BLaER1 treated with 17β-estradiol and CSF1 and Interleukin-3, amounts not matched to agents 10 nM and 100 nM (cell line): ENCODE measurements around the gene ZNF391.
A peak's percentile ranks its signal among the peaks of the same experiment; 100 is the strongest.

Experiments
- H3K27ac ChIP-seq, 11 experiments: shearing (Covaris generic); formaldehyde crosslinking; 2 replicates each; pipeline ENCODE4 v1.8.1; 2022
- H3K27me3 ChIP-seq, 11 experiments: shearing (Covaris generic); formaldehyde crosslinking; 2 replicates each; pipeline ENCODE4 v1.8.1; 2022
- H3K36me3 ChIP-seq, 11 experiments: shearing (Covaris generic); formaldehyde crosslinking; 2 replicates each; pipeline ENCODE4 v1.8.1; 2022
- H3K4me1 ChIP-seq, 10 experiments: shearing (Covaris generic); formaldehyde crosslinking; 2 replicates each; pipeline ENCODE4 v1.8.1; 2022
- H3K4me2 ChIP-seq, 11 experiments: shearing (Covaris generic); formaldehyde crosslinking; 2 replicates each; pipeline ENCODE4 v1.8.1; 2022
- H3K4me3 ChIP-seq, 10 experiments: shearing (Covaris generic); formaldehyde crosslinking; 2 replicates each; pipeline ENCODE4 v1.8.1; 2022
- H3K9ac ChIP-seq, 11 experiments: shearing (Covaris generic); formaldehyde crosslinking; 2 replicates each; pipeline ENCODE4 v1.8.1; 2022
- H3K9me3 ChIP-seq, 11 experiments: shearing (Covaris generic); formaldehyde crosslinking; replicated peaks in 1 of 11; 2 replicates each; pipeline ENCODE4 v1.8.1; 2022
- H4K20me1 ChIP-seq, 11 experiments: shearing (Covaris generic); formaldehyde crosslinking; 2 replicates each; pipeline ENCODE4 v1.8.1; 2022
- Cebpa-rat ChIP-seq, 11 experiments: shearing (Covaris generic); IDR thresholded peaks; 2 replicates each; pipeline ENCODE4 v1.8.1; 2022

ZNF391 gene

DNA sequence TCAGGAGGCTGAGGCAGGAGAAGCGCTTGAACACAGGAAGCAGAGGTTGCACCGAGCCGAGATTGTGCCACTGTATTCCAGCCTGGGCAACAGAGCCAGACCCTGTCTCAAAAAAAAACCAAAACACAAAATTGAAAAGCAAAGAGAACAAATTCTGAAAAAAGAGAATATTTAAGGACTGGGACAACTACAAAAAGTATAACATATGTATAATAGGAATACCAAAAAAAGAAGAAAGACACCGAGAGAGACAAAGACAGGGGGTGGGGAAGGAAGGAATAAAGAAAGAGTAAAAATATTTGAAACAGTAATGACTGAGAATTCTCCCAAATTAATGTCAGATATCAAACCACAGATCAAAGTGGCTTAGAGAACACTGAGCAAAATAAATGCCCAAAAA is 5.5 kb upstream of the ZNF391 start:
- peaks cover 32 to 44% (median 40%) of the 10 kb centered on the region in 11 experiments for H3K9me3 ChIP-seq
- H3K36me3 ChIP-seq: no peaks in the 10 kb centered on the region
- no peak overlapping the region for H3K4me2 ChIP-seq
- no peak overlapping the region for H3K4me3 ChIP-seq
- H3K27me3 ChIP-seq: no peaks in the 10 kb centered on the region
- H3K27ac ChIP-seq: no peak overlapping the region
- no peak for TF ChIP-seq Cebpa-rat (IDR thresholded peaks at IDR 0.05)
- H3K4me1 ChIP-seq: peaks cover 0 to 5% (median 0%) of the 10 kb centered on the region in 10 experiments; a peak in 1 of 20 replicates
- no peaks in the 10 kb centered on the region for H4K20me1 ChIP-seq
- H3K9ac ChIP-seq: no peak overlapping the region

DNA sequence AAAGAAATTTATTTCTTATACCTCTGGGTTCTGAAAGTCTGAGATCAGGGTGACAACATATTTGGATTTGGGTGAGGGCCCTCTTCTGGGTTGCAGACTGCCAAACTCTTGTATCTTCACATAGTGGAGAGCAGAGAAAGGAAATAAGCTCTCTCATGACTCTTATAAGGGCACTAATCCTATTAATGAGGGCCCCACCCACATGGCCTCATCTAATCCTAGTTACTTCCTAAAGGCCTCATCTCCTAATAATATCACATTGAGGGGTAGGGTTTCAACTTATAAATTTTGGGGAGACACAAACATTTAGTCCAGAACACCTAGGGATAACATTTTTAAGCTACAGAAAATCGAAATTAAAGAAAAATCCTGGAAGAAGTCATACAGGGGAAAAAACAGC is 5.1 kb upstream of the ZNF391 start:
- H3K4me1 ChIP-seq: peaks cover 0 to 5% (median 0%) of the 10 kb centered on the region in 10 experiments; a peak in 1 of 20 replicates
- H4K20me1 ChIP-seq: no peaks in the 10 kb centered on the region
- no peaks in the 10 kb centered on the region for H3K27me3 ChIP-seq
- no peak overlapping the region for H3K4me2 ChIP-seq
- no peaks in the 10 kb centered on the region for H3K36me3 ChIP-seq
- TF ChIP-seq Cebpa-rat (IDR thresholded peaks at IDR 0.05): no peak
- peaks cover 32 to 46% (median 43%) of the 10 kb centered on the region in 11 experiments for H3K9me3 ChIP-seq
- H3K27ac ChIP-seq: no peak overlapping the region
- H3K9ac ChIP-seq: no peak overlapping the region
- H3K4me3 ChIP-seq: no peak overlapping the region

GRCh38 chr6:27392623-27393022 is 4.1 kb downstream of the ZNF391 start:
- no peak overlapping the region for H3K27ac ChIP-seq
- no peak overlapping the region for H3K9ac ChIP-seq
- H3K4me1 ChIP-seq: peaks cover 0 to 5% (median 0%) of the 10 kb centered on the region in 10 experiments; a peak in 3 of 20 replicates
- H3K36me3 ChIP-seq: peaks cover 0 to 10% (median 4%) of the 10 kb centered on the region in 11 experiments; a peak in 6 of 22 replicates
- H3K4me3 ChIP-seq: no peak overlapping the region
- peaks cover 19 to 43% (median 34%) of the 10 kb centered on the region in 11 experiments; a peak in 21 of 22 replicates for H3K9me3 ChIP-seq
- no peak overlapping the region for H3K4me2 ChIP-seq
- TF ChIP-seq Cebpa-rat (IDR thresholded peaks at IDR 0.05): no peak
- H3K27me3 ChIP-seq: no peaks in the 10 kb centered on the region
- H4K20me1 ChIP-seq: no peaks in the 10 kb centered on the region

- H4K20me1 ChIP-seq: no peaks in the 10 kb centered on the region
- H3K9ac ChIP-seq: no peak overlapping the region
- H3K27me3 ChIP-seq: no peaks in the 10 kb centered on the region
- peaks cover 0 to 5% (median 0%) of the 10 kb centered on the region in 10 experiments; a peak in 2 of 20 replicates for H3K4me1 ChIP-seq
- no peak overlapping the region for H3K4me2 ChIP-seq
- peaks cover 0 to 18% (median 10%) of the 10 kb centered on the region in 11 experiments; a peak in 19 of 22 replicates for H3K36me3 ChIP-seq
- no peak overlapping the region for H3K27ac ChIP-seq
- no peak for TF ChIP-seq Cebpa-rat (IDR thresholded peaks at IDR 0.05)
- peaks cover 30 to 50% (median 41%) of the 10 kb centered on the region in 11 experiments for H3K9me3 ChIP-seq
- H3K4me3 ChIP-seq: no peak overlapping the region
Observed at GRCh38 chr6:27394073-27394472, 5.5 kb downstream of the ZNF391 start.

DNA sequence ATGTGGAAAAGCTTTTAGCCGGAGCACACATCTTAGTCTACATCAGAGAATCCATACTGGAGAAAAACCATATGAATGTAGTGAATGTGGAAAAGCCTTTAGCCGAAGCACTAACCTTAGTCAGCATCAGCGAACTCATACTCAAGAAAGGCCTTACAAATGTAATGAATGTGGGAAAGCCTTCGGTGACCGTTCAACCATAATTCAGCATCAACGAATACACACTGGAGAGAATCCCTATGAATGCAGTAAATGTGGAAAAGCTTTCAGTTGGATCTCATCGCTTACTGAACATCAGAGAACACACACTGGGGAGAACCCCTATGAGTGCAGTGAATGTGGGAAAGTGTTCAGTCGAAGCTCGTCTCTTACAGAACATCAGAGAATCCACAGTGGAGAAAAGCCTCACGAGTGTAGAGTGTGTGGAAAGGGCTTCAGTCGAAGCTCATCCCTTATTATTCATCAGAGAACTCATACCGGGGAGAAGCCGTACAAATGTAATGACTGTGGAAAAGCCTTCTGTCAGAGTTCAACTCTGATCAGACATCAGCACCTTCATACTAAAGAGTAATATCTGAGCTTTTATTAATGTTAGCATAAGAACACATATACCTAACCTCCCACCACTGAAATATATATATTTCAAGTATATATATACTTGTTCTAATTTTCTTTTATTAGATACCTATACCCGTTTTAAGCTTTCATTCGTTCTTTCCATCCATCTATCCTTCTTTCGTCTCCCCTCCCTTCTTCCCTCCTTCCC is 12.5 kb downstream of the ZNF391 start:
- Histone ChIP-seq H3K4me1 (0 out of 20 replicates have a peak, but pooled peaks cover 0 to under 1% (median 0%) of the 10 kb centered on the region in 10 experiments), H4K20me1 (no peaks in the 10 kb centered on the region), H3K9ac (no peak overlapping the region), H3K27me3 (no peaks in the 10 kb centered on the region), H3K4me3 (no peak overlapping the region), H3K36me3 (peaks cover 29 to 56% (median 44%) of the 10 kb centered on the region in 11 experiments), H3K9me3 (peaks cover 65 to 93% (median 83%) of the 10 kb centered on the region in 11 experiments), H3K4me2 (no peak overlapping the region), H3K27ac (no peak overlapping the region)
- TF ChIP-seq Cebpa-rat (IDR thresholded peaks at IDR 0.05): no peak

DNA sequence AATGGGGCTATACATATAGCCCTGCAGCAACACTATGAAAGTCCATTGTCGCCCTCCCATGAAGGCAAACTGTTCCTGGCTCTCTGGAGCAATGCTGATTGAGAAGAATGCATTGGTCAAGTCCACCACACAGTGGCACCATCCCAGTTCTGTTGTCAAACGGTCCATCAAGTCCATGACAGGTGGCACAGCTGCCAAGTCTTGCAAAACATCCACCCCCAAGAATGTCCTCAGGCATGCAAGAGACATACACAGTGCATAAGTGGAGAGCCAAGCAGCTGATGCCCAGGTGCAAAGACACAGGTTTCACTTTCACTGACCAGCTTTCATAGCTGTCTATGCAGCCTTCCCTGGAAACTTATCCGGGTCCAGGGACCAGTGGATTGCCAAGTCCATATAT is 17.5 kb downstream of the ZNF391 start:
- Histone ChIP-seq H3K9me3 (peaks cover 30 to 65% (median 43%) of the 10 kb centered on the region in 11 experiments), H3K4me2 (0 out of 22 replicates have a peak overlapping the region, but pooled peaks of 2 of the 11 experiments have one; percentile 5 to 7), H3K27me3 (no peaks in the 10 kb centered on the region), H3K4me1 (peaks cover 0 to 9% (median 0%) of the 10 kb centered on the region in 10 experiments; a peak in 3 of 20 replicates), H3K4me3 (no peak overlapping the region), H4K20me1 (no peaks in the 10 kb centered on the region), H3K9ac (no peak overlapping the region), H3K27ac (no peak overlapping the region), H3K36me3 (peaks cover 7 to 21% (median 16%) of the 10 kb centered on the region in 11 experiments; a peak in 21 of 22 replicates)
- TF ChIP-seq Cebpa-rat (IDR thresholded peaks at IDR 0.05): no peak

DNA sequence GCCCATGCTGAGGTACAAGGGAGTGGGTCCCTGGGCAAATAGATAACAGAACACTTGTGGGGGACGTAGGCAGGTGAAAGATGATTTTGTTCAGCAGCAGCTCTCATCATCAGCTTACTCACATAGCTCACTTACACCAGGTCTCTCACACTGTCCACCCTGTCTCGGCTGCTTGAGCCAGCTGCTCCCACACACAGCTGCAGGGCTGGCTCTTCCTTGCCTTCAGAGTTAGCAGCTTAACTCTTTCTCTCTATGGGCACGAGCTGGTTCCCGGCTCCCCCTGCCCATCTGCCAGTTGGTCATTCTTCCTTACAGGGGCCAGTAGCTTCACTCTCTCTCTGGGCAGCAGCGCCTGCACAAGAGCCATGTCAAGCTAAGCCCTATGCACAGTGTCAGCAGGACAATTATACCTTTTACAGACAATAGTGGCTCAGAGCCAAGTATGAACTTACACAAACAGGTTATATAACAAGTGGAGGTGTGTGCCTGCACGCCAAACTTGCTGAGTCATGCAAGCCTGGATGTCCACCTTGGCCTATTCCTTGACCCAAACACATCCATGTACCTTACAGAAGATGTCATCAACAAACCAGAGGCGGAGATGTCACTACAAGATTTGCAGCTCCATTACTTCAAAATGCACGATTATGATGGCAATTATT is 18.7 kb downstream of the ZNF391 start:
- Histone ChIP-seq H3K36me3 (peaks cover 0 to 10% (median 4%) of the 10 kb centered on the region in 11 experiments; a peak in 13 of 22 replicates), H3K4me2 (no peak overlapping the region), H3K9me3 (peaks cover 22 to 65% (median 35%) of the 10 kb centered on the region in 11 experiments), H3K27me3 (no peaks in the 10 kb centered on the region), H3K4me1 (peaks cover 0 to 9% (median 0%) of the 10 kb centered on the region in 10 experiments; a peak in 3 of 20 replicates), H3K9ac (no peak overlapping the region), H3K27ac (no peak overlapping the region), H4K20me1 (no peaks in the 10 kb centered on the region), H3K4me3 (no peak overlapping the region)
- no peak for TF ChIP-seq Cebpa-rat (IDR thresholded peaks at IDR 0.05)

DNA sequence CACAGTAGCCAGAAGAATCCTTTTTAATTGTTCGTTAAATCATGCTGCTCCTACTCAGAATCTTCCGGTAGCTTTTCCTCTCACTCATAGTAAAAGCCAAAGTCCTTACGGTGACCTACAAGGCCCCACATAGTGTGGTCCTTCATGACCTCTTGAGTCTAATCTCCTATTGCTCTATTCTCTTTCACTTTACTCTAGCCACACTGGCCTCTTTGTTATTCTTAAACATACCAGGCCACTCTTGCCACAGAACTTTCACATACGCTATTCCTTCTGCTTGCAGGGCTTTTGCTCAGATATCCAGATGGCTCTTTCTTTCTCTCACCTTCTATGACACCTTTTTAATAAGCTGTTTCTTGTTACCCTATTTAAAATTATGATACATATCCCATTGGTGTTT is 25.7 kb downstream of the ZNF391 start:
- Histone ChIP-seq H3K4me2 (no peak overlapping the region), H3K4me3 (no peak overlapping the region), H3K27me3 (no peaks in the 10 kb centered on the region), H3K4me1 (no peaks in the 10 kb centered on the region), H3K9me3 (peaks cover 22 to 45% (median 33%) of the 10 kb centered on the region in 11 experiments), H3K27ac (no peak overlapping the region), H4K20me1 (no peaks in the 10 kb centered on the region), H3K9ac (no peak overlapping the region), H3K36me3 (no peaks in the 10 kb centered on the region)
- no peak for TF ChIP-seq Cebpa-rat (IDR thresholded peaks at IDR 0.05)

- Histone ChIP-seq H3K4me2 (no peak overlapping the region), H3K27me3 (no peaks in the 10 kb centered on the region), H3K27ac (no peak overlapping the region)
Observed at GRCh38 chr6:27414996-27415395, 26.4 kb downstream of the ZNF391 start.

More at GRCh38 chr6:27414996-27415395, 26.4 kb downstream of the ZNF391 start:
- Histone ChIP-seq H3K36me3 (no peaks in the 10 kb centered on the region), H3K9me3 (peaks cover 22 to 45% (median 33%) of the 10 kb centered on the region in 11 experiments), H3K4me1 (no peaks in the 10 kb centered on the region), H4K20me1 (no peaks in the 10 kb centered on the region), H3K4me3 (no peak overlapping the region), H3K9ac (no peak overlapping the region)
- TF ChIP-seq Cebpa-rat (IDR thresholded peaks at IDR 0.05): no peak
